HG03565 (cell line): Measurements from ENCODE around the gene DOLPP1.
A peak's percentile ranks its signal among the peaks of the same experiment; 100 is the strongest.
"Not testable (repeated sequence)": the region's sequence is repeated elsewhere in the genome, so short reads cannot be mapped to it uniquely, and the experiment has no call there.

Experiments used
- ATAC-seq: cut with Tn5 transposase; IDR thresholded peaks from one replicate; pipeline ENCODE4 v1.9.1; 2021; ENCODE audit warnings: mild to moderate bottlenecking, moderate library complexity; ENCODE audit not compliant: unreplicated experiment

The DOLPP1 gene

GRCh38 chr9:129080601-129081387 is at the start of gene DOLPP1:
TSS of gene DOLPP1 (plus strand) at chr9:129081111. CDS start at chr9:129081132, 21 bp downstream.
- peak; percentile 87 for ATAC-seq

GRCh38 chr9:129031514-129031913 is 49.4 kb upstream of the DOLPP1 start:
- no peak for ATAC-seq

GRCh38 chr9:129032541-129033159 is 48.3 kb upstream of the DOLPP1 start:
- no peak for ATAC-seq

- ATAC-seq = no peak
These were observed 47.7 kb upstream of the DOLPP1 start for GRCh38 chr9:129033216-129033615.

GRCh38 chr9:129035838-129036237 is 45.1 kb upstream of the DOLPP1 start:
- not testable (repeated sequence) for ATAC-seq

GRCh38 chr9:129036241-129036922 is 44.5 kb upstream of the DOLPP1 start, which contains the start of gene MIGA2:
TSS of gene MIGA2 (plus strand) at chr9:129036626. CDS start at chr9:129040595, 3,969 bp downstream.
- peak; percentile 94 for ATAC-seq

GRCh38 chr9:129036923-129037766 is 43.8 kb upstream of the DOLPP1 start:
- ATAC-seq = no peak

GRCh38 chr9:129037767-129038098 is 43.2 kb upstream of the DOLPP1 start:
- no peak for ATAC-seq

GRCh38 chr9:129038109-129038852 is 42.6 kb upstream of the DOLPP1 start:
- no peak for ATAC-seq

GRCh38 chr9:129040113-129040643 is 40.7 kb upstream of the DOLPP1 start:
- ATAC-seq = no peak

- ATAC-seq = no peak
These were observed 38.9 kb upstream of the DOLPP1 start for GRCh38 chr9:129042016-129042415.

- ATAC-seq = no peak
These were observed 28.3 kb upstream of the DOLPP1 start for GRCh38 chr9:129052592-129052991.

- ATAC-seq = no peak
These were observed 27.9 kb upstream of the DOLPP1 start for GRCh38 chr9:129053020-129053419.

GRCh38 chr9:129054163-129054851 is 26.6 kb upstream of the DOLPP1 start:
- ATAC-seq = no peak

GRCh38 chr9:129058965-129059795 is 21.7 kb upstream of the DOLPP1 start:
- no peak for ATAC-seq

- no peak for ATAC-seq
These were observed 20.8 kb upstream of the DOLPP1 start for GRCh38 chr9:129059796-129060785.

- ATAC-seq = no peak
These were observed 19.9 kb upstream of the DOLPP1 start for GRCh38 chr9:129060991-129061390.
